ENCODE results near the gene ARHGAP15. TPM values are rescaled to one million over a fixed set of nuclear protein-coding genes. Genes with fewer than 3 reads are reported as not detected.

ARHGAP15 gene
- total RNA-seq, 1 donor from 2014 or later = 9.1 TPM

GRCh38 chr2:143741205-143741604 is 612.0 kb downstream of the ARHGAP15 start:
- TF ChIP-seq, protein P1, sequence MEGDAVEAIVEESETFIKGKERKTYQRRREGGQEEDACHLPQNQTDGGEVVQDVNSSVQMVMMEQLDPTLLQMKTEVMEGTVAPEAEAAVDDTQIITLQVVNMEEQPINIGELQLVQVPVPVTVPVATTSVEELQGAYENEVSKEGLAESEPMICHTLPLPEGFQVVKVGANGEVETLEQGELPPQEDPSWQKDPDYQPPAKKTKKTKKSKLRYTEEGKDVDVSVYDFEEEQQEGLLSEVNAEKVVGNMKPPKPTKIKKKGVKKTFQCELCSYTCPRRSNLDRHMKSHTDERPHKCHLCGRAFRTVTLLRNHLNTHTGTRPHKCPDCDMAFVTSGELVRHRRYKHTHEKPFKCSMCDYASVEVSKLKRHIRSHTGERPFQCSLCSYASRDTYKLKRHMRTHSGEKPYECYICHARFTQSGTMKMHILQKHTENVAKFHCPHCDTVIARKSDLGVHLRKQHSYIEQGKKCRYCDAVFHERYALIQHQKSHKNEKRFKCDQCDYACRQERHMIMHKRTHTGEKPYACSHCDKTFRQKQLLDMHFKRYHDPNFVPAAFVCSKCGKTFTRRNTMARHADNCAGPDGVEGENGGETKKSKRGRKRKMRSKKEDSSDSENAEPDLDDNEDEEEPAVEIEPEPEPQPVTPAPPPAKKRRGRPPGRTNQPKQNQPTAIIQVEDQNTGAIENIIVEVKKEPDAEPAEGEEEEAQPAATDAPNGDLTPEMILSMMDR (IDR thresholded peaks at IDR 0.05) = no peak
- no peak for TF ChIP-seq POLR2A (IDR thresholded peaks at IDR 0.05)
- no peak for TF ChIP-seq POLR2AphosphoS5 (IDR thresholded peaks at IDR 0.05; ENCODE audit: insufficient read depth in 1 of 2, low read depth in 1 of 2)
- no peak for DNase-seq (ENCODE audit: extremely low spot score in 2 of 2)
- Histone ChIP-seq H3K27me3 (no peaks in the 10 kb centered on the region), H3K4me3 (no peak overlapping the region), H3K4me1 (no peaks in the 10 kb centered on the region), H3K9me3 (no peaks in the 10 kb centered on the region), H3K27ac (no peak overlapping the region), H3K36me3 (no peaks in the 10 kb centered on the region)
- intact Hi-C loops (cut with DNase I) = no loop called here

DNA sequence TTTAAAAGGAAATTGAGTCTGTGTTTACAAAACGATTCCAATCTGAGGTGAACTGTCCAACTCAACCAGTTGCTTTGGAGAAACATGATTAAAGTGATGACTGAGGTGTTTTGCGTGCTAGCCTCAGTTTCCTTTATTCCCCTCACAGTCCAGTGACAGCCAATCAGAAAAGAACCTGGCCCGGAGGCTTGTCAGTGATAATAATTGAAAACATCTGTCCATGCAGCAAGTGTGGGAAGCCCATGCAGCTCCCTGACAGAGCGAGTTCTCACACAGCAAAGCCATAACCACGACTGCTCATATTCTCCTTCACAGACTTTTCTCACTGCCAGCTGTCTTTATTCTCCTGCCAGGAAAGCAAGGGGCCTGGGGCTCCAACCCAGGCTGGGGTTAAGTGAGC is 613.4 kb downstream of the ARHGAP15 start:
- intact Hi-C loops (cut with DNase I) = no loop called here
- no peaks in the 10 kb centered on the region for H3K9me3 ChIP-seq
- TF ChIP-seq, protein P1 (IDR thresholded peaks at IDR 0.05) = no peak
- TF ChIP-seq POLR2AphosphoS5 (IDR thresholded peaks at IDR 0.05; ENCODE audit: insufficient read depth in 1 of 2, low read depth in 1 of 2) = no peak
- no peaks in the 10 kb centered on the region for H3K4me1 ChIP-seq
- no peak for DNase-seq (ENCODE audit: extremely low spot score in 2 of 2)
- no peak overlapping the region for H3K27ac ChIP-seq
- no peaks in the 10 kb centered on the region for H3K27me3 ChIP-seq
- no peaks in the 10 kb centered on the region for H3K36me3 ChIP-seq
- H3K4me3 ChIP-seq = no peak overlapping the region

- TF ChIP-seq POLR2AphosphoS5 (IDR thresholded peaks at IDR 0.05; ENCODE audit: insufficient read depth in 1 of 2, low read depth in 1 of 2) (no peak), POLR2A (IDR thresholded peaks at IDR 0.05) (no peak)
- TF ChIP-seq, protein P1 (IDR thresholded peaks at IDR 0.05) = no peak
- no peak overlapping the region for H3K27ac ChIP-seq
- H3K4me1 ChIP-seq = no peaks in the 10 kb centered on the region
- no peaks in the 10 kb centered on the region for H3K9me3 ChIP-seq
- DNase-seq (ENCODE audit: extremely low spot score in 2 of 2) = no peak
- no peaks in the 10 kb centered on the region for H3K27me3 ChIP-seq
- intact Hi-C loops (cut with DNase I) = no loop called here
- H3K36me3 ChIP-seq = no peaks in the 10 kb centered on the region
- no peak overlapping the region for H3K4me3 ChIP-seq
These were observed 614.9 kb downstream of the ARHGAP15 start for GRCh38 chr2:143744114-143744513.

DNA sequence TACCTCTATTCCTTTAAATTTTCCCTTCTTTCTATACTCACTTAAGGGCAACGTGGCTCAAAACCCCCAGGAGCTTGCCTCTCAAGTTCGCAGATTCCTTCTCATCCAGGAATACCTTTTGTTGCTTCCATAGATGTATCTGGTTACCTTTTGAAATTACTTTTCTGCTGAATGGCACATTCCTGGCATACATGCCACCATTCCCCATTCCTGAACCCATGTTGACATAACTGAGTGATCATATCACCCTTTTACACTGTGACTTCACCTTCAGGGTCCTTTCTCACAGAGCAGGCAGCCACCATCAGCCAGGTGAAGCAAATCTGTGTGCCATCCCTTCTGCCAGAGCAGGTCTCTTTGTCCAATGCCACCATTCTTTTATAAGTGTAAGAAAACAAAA is 615.8 kb downstream of the ARHGAP15 start:
- intact Hi-C loops (cut with DNase I) = no loop called here
- Histone ChIP-seq H3K27me3 (no peaks in the 10 kb centered on the region), H3K27ac (no peak overlapping the region), H3K4me1 (no peaks in the 10 kb centered on the region), H3K9me3 (no peaks in the 10 kb centered on the region), H3K4me3 (no peak overlapping the region), H3K36me3 (no peaks in the 10 kb centered on the region)
- TF ChIP-seq, protein P1 (IDR thresholded peaks at IDR 0.05) = no peak
- TF ChIP-seq POLR2AphosphoS5 (IDR thresholded peaks at IDR 0.05; ENCODE audit: insufficient read depth in 1 of 2, low read depth in 1 of 2) = no peak
- TF ChIP-seq POLR2A (IDR thresholded peaks at IDR 0.05) = no peak
- DNase-seq (ENCODE audit: extremely low spot score in 2 of 2) = no peak

DNA sequence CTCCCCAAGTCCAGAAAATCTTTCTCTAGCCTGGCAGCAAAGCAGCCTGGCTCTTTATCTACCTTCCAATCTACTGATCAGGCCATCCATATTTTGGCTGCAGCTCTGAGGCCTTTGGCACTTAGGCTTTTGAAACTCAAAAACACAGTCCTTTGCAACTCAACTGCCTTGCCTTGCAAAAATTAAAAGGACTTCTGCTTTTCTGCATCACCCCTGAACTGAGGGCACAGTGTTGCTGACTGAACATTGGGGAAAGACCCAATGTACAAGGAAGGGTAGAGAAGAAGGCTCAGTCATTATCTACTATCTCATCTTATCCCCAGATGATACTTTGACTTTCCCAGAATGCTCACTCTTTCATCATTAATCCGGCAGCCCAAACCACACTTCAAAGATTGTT is 625.5 kb downstream of the ARHGAP15 start:
- Histone ChIP-seq H3K9me3 (no peaks in the 10 kb centered on the region), H3K36me3 (no peaks in the 10 kb centered on the region), H3K4me1 (no peaks in the 10 kb centered on the region), H3K27me3 (no peaks in the 10 kb centered on the region), H3K27ac (no peak overlapping the region), H3K4me3 (no peak overlapping the region)
- DNase-seq (ENCODE audit: extremely low spot score in 2 of 2) = no peak
- intact Hi-C loops (cut with DNase I) = no loop called here
- TF ChIP-seq POLR2A (IDR thresholded peaks at IDR 0.05) (no peak), POLR2AphosphoS5 (IDR thresholded peaks at IDR 0.05; ENCODE audit: insufficient read depth in 1 of 2, low read depth in 1 of 2) (no peak)
- TF ChIP-seq, protein P1 (IDR thresholded peaks at IDR 0.05) = no peak

Measured in vagina (tissue), 2 donors.